H9 (cell line): ENCODE measurements around the gene ERCC4. TPM values are rescaled to one million over a fixed set of nuclear protein-coding genes. Genes with fewer than 3 reads are reported as not detected.

Experiments used
- DNase-seq: peaks from one replicate; pipeline ENCODE4 v3.0.0-alpha.2; 2017
- H2AFZ ChIP-seq: one replicate; pipeline ENCODE4 v1.6.1; 2013; ENCODE audit warnings: mild to moderate bottlenecking, low read length, control low read depth, moderate library complexity
- H2AK5ac ChIP-seq: 2 replicates; pipeline ENCODE4 v1.6.1; 2013; ENCODE audit warnings: low read length, control low read depth, mixed read lengths; ENCODE audit not compliant: insufficient read length
- H2BK120ac ChIP-seq: one replicate; pipeline ENCODE4 v1.6.1; 2013; ENCODE audit warnings: low read depth, mild to moderate bottlenecking, low read length, control low read depth, inconsistent platforms; ENCODE audit not compliant: poor library complexity, severe bottlenecking
- H2BK12ac ChIP-seq: 2 replicates; pipeline ENCODE4 v1.6.1; 2013; ENCODE audit warnings: low read length, control low read depth, mixed read lengths, low read depth; ENCODE audit not compliant: insufficient read length
- H2BK15ac ChIP-seq: 2 replicates; pipeline ENCODE4 v1.6.1; 2013; ENCODE audit warnings: low read depth, low read length, control low read depth
- H2BK20ac ChIP-seq: one replicate; pipeline ENCODE4 v1.6.1; 2013; ENCODE audit warnings: low read depth, mild to moderate bottlenecking, low read length, control low read depth, inconsistent platforms; ENCODE audit not compliant: poor library complexity, severe bottlenecking
- H2BK5ac ChIP-seq: 2 replicates; pipeline ENCODE4 v1.6.1; 2013; ENCODE audit warnings: low read length, control low read depth, mixed read lengths; ENCODE audit not compliant: insufficient read length
- H3K14ac ChIP-seq: 2 replicates; pipeline ENCODE4 v1.6.1; 2013; ENCODE audit warnings: low read length, control low read depth; ENCODE audit not compliant: insufficient read depth
- H3K18ac ChIP-seq: 2 replicates; pipeline ENCODE4 v1.6.1; 2013; ENCODE audit warnings: low read depth, mild to moderate bottlenecking, mixed read lengths, low read length, control low read depth; ENCODE audit not compliant: insufficient read length
- H3K23ac ChIP-seq: 2 replicates; pipeline ENCODE4 v1.6.1; 2013; ENCODE audit warnings: low read length, control low read depth, mixed read lengths, low read depth; ENCODE audit not compliant: insufficient read length
- H3K23me2 ChIP-seq: 2 replicates; pipeline ENCODE4 v1.6.1; 2013; ENCODE audit warnings: low read depth, mild to moderate bottlenecking, mixed read lengths, low read length, control low read depth; ENCODE audit not compliant: insufficient read length, poor library complexity, severe bottlenecking
- H3K27ac ChIP-seq: 2 replicates; pipeline ENCODE4 v1.5.1; 2013; ENCODE audit warnings: low read length, control low read depth, mixed read lengths, low read depth; ENCODE audit not compliant: insufficient read length
- H3K27me3 ChIP-seq: 2 replicates; pipeline ENCODE4 v1.6.1; 2013; ENCODE audit warnings: low read length, control low read depth, inconsistent platforms; ENCODE audit not compliant: insufficient read depth
- H3K4ac ChIP-seq: 2 replicates; pipeline ENCODE4 v1.6.1; 2013; ENCODE audit warnings: low read depth, mild to moderate bottlenecking, control low read depth, inconsistent platforms, low read length, moderate library complexity
- H3K4me1 ChIP-seq: 2 replicates; pipeline ENCODE4 v1.6.1; 2013; ENCODE audit warnings: low read length, control low read depth, inconsistent platforms; ENCODE audit not compliant: insufficient read depth
- H3K4me2 ChIP-seq: 2 replicates; pipeline ENCODE4 v1.6.1; 2013; ENCODE audit warnings: low read length, control low read depth, mixed read lengths; ENCODE audit not compliant: insufficient read length, insufficient read depth
- H3K56ac ChIP-seq: 2 replicates; pipeline ENCODE4 v1.6.1; 2013; ENCODE audit warnings: low read depth, mild to moderate bottlenecking, mixed read lengths, low read length, control low read depth; ENCODE audit not compliant: insufficient read length
- H3K79me1 ChIP-seq: 2 replicates; pipeline ENCODE4 v1.6.1; 2013; ENCODE audit warnings: low read depth, mild to moderate bottlenecking, moderate library complexity, low read length, control low read depth, inconsistent platforms; ENCODE audit not compliant: insufficient read depth, poor library complexity, severe bottlenecking
- H3K79me2 ChIP-seq: 2 replicates; pipeline ENCODE4 v1.6.1; 2013; ENCODE audit warnings: low read length, control low read depth, inconsistent platforms; ENCODE audit not compliant: insufficient read depth
- H3K9ac ChIP-seq: 2 replicates; pipeline ENCODE4 v1.6.1; 2013; ENCODE audit warnings: low read length, control low read depth, mixed read lengths; ENCODE audit not compliant: insufficient read length; ENCODE audit errors: extremely low read depth
- H3K9me3 ChIP-seq: one replicate; pipeline ENCODE4 v1.6.1; 2013; ENCODE audit warnings: low read depth, low read length, inconsistent platforms; ENCODE audit not compliant: control insufficient read depth
- H3T11ph ChIP-seq: one replicate; pipeline ENCODE4 v1.6.1; 2013; ENCODE audit warnings: mild to moderate bottlenecking, low read length, control low read depth, inconsistent platforms
- H4K20me1 ChIP-seq: one replicate; pipeline ENCODE4 v1.6.1; 2013; ENCODE audit not compliant: control insufficient read depth, insufficient read length, insufficient read depth
- H4K5ac ChIP-seq: 2 replicates; pipeline ENCODE4 v1.6.1; 2013; ENCODE audit warnings: low read depth, mild to moderate bottlenecking, mixed read lengths, low read length, control low read depth; ENCODE audit not compliant: insufficient read length
- H4K8ac ChIP-seq: replicated peaks from 2 replicates; pipeline ENCODE4 v1.6.1; 2013; ENCODE audit warnings: low read length, control low read depth, mixed read lengths, low read depth; ENCODE audit not compliant: insufficient read length
- H4K91ac ChIP-seq: 2 replicates; pipeline ENCODE4 v1.6.1; 2013; ENCODE audit warnings: low read depth, mild to moderate bottlenecking, moderate library complexity, mixed read lengths, low read length, control low read depth; ENCODE audit not compliant: insufficient read length
- H3K27ac Mint-ChIP-seq, 3 experiments: 2 replicates in 2 of 3; 3 replicates in 1 of 3; pipeline ENCODE4 v1.8.0; 2020 to 2021; ENCODE audit warnings: mixed read lengths in 3 of 3, mild to moderate bottlenecking in 1 of 3, moderate library complexity in 1 of 3
- H3K27me3 Mint-ChIP-seq: 2 replicates; pipeline ENCODE4 v1.8.0; 2021; ENCODE audit warnings: low read depth, mild to moderate bottlenecking, moderate library complexity, mixed read lengths
- H3K36me3 Mint-ChIP-seq, 3 experiments: 2 replicates in 2 of 3; 3 replicates in 1 of 3; pipeline ENCODE4 v1.8.0; 2020 to 2021; ENCODE audit warnings: low read depth in 3 of 3, mixed read lengths in 3 of 3; ENCODE audit not compliant: insufficient read depth in 1 of 3
- H3K4me1 Mint-ChIP-seq, 2 experiments: 2 replicates each; pipeline ENCODE4 v1.8.0; 2020; ENCODE audit warnings: mixed read lengths in 2 of 2
- H3K4me3 Mint-ChIP-seq, 2 experiments: 2 replicates in 1 of 2; 3 replicates in 1 of 2; pipeline ENCODE4 v1.8.0; 2020 to 2021; ENCODE audit warnings: mild to moderate bottlenecking in 2 of 2, mixed read lengths in 2 of 2, moderate library complexity in 1 of 2
- H3K9me3 Mint-ChIP-seq, 2 experiments: 2 replicates in 1 of 2; 3 replicates in 1 of 2; pipeline ENCODE4 v1.8.0; 2020; ENCODE audit warnings: mild to moderate bottlenecking in 2 of 2, mixed read lengths in 2 of 2, moderate library complexity in 1 of 2
- CTCF ChIP-seq: fragments of 200-600 bp; sonication (generic); conservative IDR thresholded peaks from 3 replicates; pipeline ENCODE4 v1.8.0; 2021; ENCODE audit warnings: antibody characterized with exemption, mild to moderate bottlenecking
- WGBS: extraction: QIAGEN DNeasy Blood & Tissue Kit; methylation state at CpG from one replicate; pipeline ENCODE4 v1.1.7; 2013; ENCODE audit warnings: missing lambda C conversion rate, low lambda C conversion rate, mixed read lengths; ENCODE audit not compliant: insufficient read length; ENCODE audit errors: extremely low coverage; 5-methylcytosine and 5-hydroxymethylcytosine counted together
- total RNA-seq: library from RNA; stranded (reverse); gene quantifications from 2 replicates; pipeline ENCODE4 v1.2.1, GENCODE V29; 2021

Gene ERCC4
- total RNA-seq, 1 experiment from 2014 or later = 15.6 TPM

GRCh38 chr16:13936155-13936554, 16.2 kb downstream of the ERCC4 start:
- no peak overlapping the region for H4K5ac ChIP-seq
- no CpG with 5 or more reads among the region's 2 CpGs for WGBS
- no peak overlapping the region for H3K27ac Mint-ChIP-seq
- H3K56ac ChIP-seq = no peak overlapping the region
- H3K27me3 Mint-ChIP-seq = no peaks in the 10 kb centered on the region
- no peaks in the 10 kb centered on the region for H3K23me2 ChIP-seq
- H2BK12ac ChIP-seq = no peak overlapping the region
- no peaks in the 10 kb centered on the region for H3K9me3 ChIP-seq
- H4K20me1 ChIP-seq = no peaks in the 10 kb centered on the region
- no peaks in the 10 kb centered on the region for H3K4me1 ChIP-seq
- no peak overlapping the region for H3K4me2 ChIP-seq
- no peaks in the 10 kb centered on the region for H3K79me2 ChIP-seq
- H3K36me3 Mint-ChIP-seq = peaks cover 6 to 41% (median 29%) of the 10 kb centered on the region in 3 experiments; a peak in 5 of 7 replicates
- no peak overlapping the region for H3K4me3 Mint-ChIP-seq
- H3K27ac ChIP-seq = no peak overlapping the region
- H3K4me1 Mint-ChIP-seq = peaks cover 8 to 9% of the 10 kb centered on the region in 2 experiments
- H4K8ac ChIP-seq = no peak overlapping the region
- H3K27me3 ChIP-seq = no peaks in the 10 kb centered on the region
- no peak overlapping the region for H3K4ac ChIP-seq
- no peak overlapping the region for H2AFZ ChIP-seq
- no peak overlapping the region for H3K23ac ChIP-seq
- no peak overlapping the region for H2BK20ac ChIP-seq
- no peak overlapping the region for H2BK120ac ChIP-seq
- no peak overlapping the region for H3T11ph ChIP-seq
- no peak overlapping the region for H2AK5ac ChIP-seq
- TF ChIP-seq CTCF = no peak
- no peak overlapping the region for H3K14ac ChIP-seq
- H3K18ac ChIP-seq = no peak overlapping the region
- H2BK5ac ChIP-seq = no peak overlapping the region
- no peaks in the 10 kb centered on the region for H3K79me1 ChIP-seq
- no peak overlapping the region for H2BK15ac ChIP-seq
- H4K91ac ChIP-seq = no peak overlapping the region
- H3K9ac ChIP-seq = no peak overlapping the region
- DNase-seq = no peak
- H3K9me3 Mint-ChIP-seq = no peaks in the 10 kb centered on the region
